NCI-H2227 (cell line): Measurements from ENCODE around the gene ANGPTL2.

ENCODE experiments used
- DNase-seq: peaks from one replicate; lab custom pipeline; 2025; ENCODE audit not compliant: unreplicated experiment; lab: John Stamatoyannopoulos, UW

Gene ANGPTL2

GRCh38 chr9:127098916-127099553 is 23.4 kb downstream of the ANGPTL2 start:
- DNase-seq, result no peak

- DNase-seq, result no peak
Observed at GRCh38 chr9:127097683-127098082, 24.8 kb downstream of the ANGPTL2 start.

- peak; percentile 60 for DNase-seq
Observed at GRCh38 chr9:127096208-127096607, 26.2 kb downstream of the ANGPTL2 start.

GRCh38 chr9:127095411-127095810 is 27.0 kb downstream of the ANGPTL2 start:
- no peak for DNase-seq

- DNase-seq, result no peak
Observed at GRCh38 chr9:127093319-127094020, 29.0 kb downstream of the ANGPTL2 start.

- no peak for DNase-seq
Observed at GRCh38 chr9:127092041-127092608, 30.3 kb downstream of the ANGPTL2 start.

GRCh38 chr9:127091526-127091925 is 30.9 kb downstream of the ANGPTL2 start:
- no peak for DNase-seq

- DNase-seq, result no peak
Observed at GRCh38 chr9:127090341-127090985, 32.0 kb downstream of the ANGPTL2 start.

GRCh38 chr9:127089631-127090081 is 32.8 kb downstream of the ANGPTL2 start:
- DNase-seq, result no peak

- DNase-seq, result no peak
Observed at GRCh38 chr9:127088724-127089615, 33.5 kb downstream of the ANGPTL2 start.

- DNase-seq, result no peak
Observed at GRCh38 chr9:127087836-127088235, 34.6 kb downstream of the ANGPTL2 start.

- DNase-seq, result no peak
Observed at GRCh38 chr9:127087411-127087810, 35.0 kb downstream of the ANGPTL2 start.

- no peak for DNase-seq
Observed at GRCh38 chr9:127086771-127087170, 35.7 kb downstream of the ANGPTL2 start.

GRCh38 chr9:127085186-127085585 is 37.2 kb downstream of the ANGPTL2 start:
- no peak for DNase-seq

- DNase-seq, result no peak
Observed at GRCh38 chr9:127084076-127085039, 38.1 kb downstream of the ANGPTL2 start.

- no peak for DNase-seq
Observed at GRCh38 chr9:127083138-127083980, 39.1 kb downstream of the ANGPTL2 start.

- DNase-seq, result no peak
Observed at GRCh38 chr9:127081250-127082185, 40.9 kb downstream of the ANGPTL2 start.
